SK-N-MC (cell line): Measurements from ENCODE around the gene JMJD8.

Source experiments
- EZH2 ChIP-seq: fragments of 200-600 bp; sonication (generic); IDR thresholded peaks from one replicate; pipeline ENCODE4 v1.6.1; 2017; ENCODE audit warnings: antibody characterized with exemption
- POLR2AphosphoS5 ChIP-seq: IDR thresholded peaks from 2 replicates; pipeline ENCODE4 v1.6.1; 2012; ENCODE audit warnings: mild to moderate bottlenecking, low read depth, low read length, borderline replicate concordance

DNA sequence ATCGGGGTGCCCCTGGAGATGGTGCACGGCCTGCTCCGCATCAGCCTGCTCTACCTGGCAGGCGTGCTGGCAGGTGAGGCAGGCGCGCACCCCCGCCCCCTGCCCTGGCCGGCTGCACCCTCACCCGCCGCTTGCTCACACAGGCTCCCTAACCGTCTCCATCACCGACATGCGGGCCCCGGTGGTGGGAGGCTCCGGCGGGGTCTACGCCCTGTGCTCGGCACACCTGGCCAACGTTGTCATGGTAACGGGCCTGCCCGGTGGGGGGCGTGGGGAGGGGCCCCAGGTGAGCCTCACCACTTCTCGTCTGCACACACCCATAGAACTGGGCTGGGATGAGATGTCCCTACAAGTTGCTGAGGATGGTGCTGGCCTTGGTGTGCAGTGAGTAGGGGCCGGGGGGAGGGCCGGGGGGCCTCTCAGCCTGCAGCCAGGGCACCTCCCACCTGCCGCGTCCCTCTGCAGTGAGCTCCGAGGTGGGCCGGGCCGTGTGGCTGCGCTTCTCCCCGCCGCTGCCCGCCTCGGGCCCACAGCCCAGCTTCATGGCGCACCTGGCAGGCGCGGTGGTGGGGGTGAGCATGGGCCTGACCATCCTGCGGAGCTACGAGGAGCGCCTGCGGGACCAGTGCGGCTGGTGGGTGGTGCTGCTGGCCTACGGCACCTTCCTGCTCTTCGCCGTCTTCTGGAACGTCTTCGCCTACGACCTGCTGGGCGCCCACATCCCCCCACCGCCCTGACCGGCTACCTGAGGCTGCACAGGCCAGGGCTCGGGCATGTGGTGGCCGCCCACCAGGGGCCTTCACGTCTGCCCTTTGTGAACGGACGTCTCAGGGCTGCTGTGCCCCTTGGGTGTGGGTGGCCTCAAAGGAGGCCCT lies 6.6 kb downstream of the JMJD8 start:
- TF ChIP-seq EZH2 (no peak), POLR2AphosphoS5 (no peak)
